ENCODE measurements around the gene BCL2L15.

The BCL2L15 gene

GRCh38 chr1:113850127-113850796, 37.1 kb downstream of the BCL2L15 start:
- DNase-seq, result no peak
- intact Hi-C loops (cut with DNase I), result no loop called here

- intact Hi-C loops (cut with DNase I), result no loop called here
- DNase-seq, result no peak
Measured at GRCh38 chr1:113849072-113849471, 38.3 kb downstream of the BCL2L15 start.

- intact Hi-C loops (cut with DNase I), result no loop called here
- DNase-seq, result no peak
Measured at GRCh38 chr1:113846391-113847035, 40.9 kb downstream of the BCL2L15 start.

GRCh38 chr1:113836534-113836933, 50.8 kb downstream of the BCL2L15 start:
- intact Hi-C loops (cut with DNase I), result no loop called here
- no peak for DNase-seq

GRCh38 chr1:113835686-113836290, 51.6 kb downstream of the BCL2L15 start:
- intact Hi-C loops (cut with DNase I), result no loop called here
- peak in 6 of 42 donors; percentile 7 to 67 (median 24) for DNase-seq

GRCh38 chr1:113834716-113835115, 52.7 kb downstream of the BCL2L15 start:
- intact Hi-C loops (cut with DNase I), result no loop called here

More at GRCh38 chr1:113834716-113835115, 52.7 kb downstream of the BCL2L15 start:
- no peak for DNase-seq

Measured in head of caudate nucleus (tissue), 42 donors.